CD14-positive monocyte (primary cell): ENCODE results near the gene STARD10. TPM values are rescaled to one million over a fixed set of nuclear protein-coding genes. Genes with fewer than 3 reads are reported as not detected.

ENCODE experiments used
- DNase-seq, 3 donors: peaks; one replicate each; pipeline ENCODE4 v3.0.0-alpha.2; 2011 to 2022
- H2AFZ ChIP-seq: 2 replicates; pipeline ENCODE4 v1.6.0; 2012; ENCODE audit warnings: mild to moderate bottlenecking, low read depth, low read length, inconsistent platforms; ENCODE audit not compliant: insufficient read depth, poor library complexity, severe bottlenecking
- H3K27ac ChIP-seq, 2 donors: 1 replicate in 1 of 2; 2 replicates in 1 of 2; pipeline ENCODE4 v1.5.1; 2012 to 2013; ENCODE audit warnings: low read length in 2 of 2, control low read depth in 1 of 2, inconsistent platforms in 1 of 2, low read depth in 1 of 2, mild to moderate bottlenecking in 1 of 2
- H3K27me3 ChIP-seq, 2 donors: one replicate each; pipeline versions ENCODE4 v1.6.0 to v1.6.1; 2011 to 2013; ENCODE audit warnings: low read length in 2 of 2; ENCODE audit not compliant: control insufficient read depth in 2 of 2, insufficient read depth in 2 of 2
- H3K36me3 ChIP-seq, 2 donors: replicated peaks in 1 of 2; 1 replicate in 1 of 2; 2 replicates in 1 of 2; pipeline versions ENCODE4 v1.5.1 to v1.6.1; 2012 to 2013; ENCODE audit warnings: low read length in 2 of 2, control low read depth in 1 of 2, inconsistent platforms in 1 of 2, mild to moderate bottlenecking in 1 of 2; ENCODE audit not compliant: insufficient read depth in 2 of 2, control insufficient read depth in 1 of 2
- H3K4me1 ChIP-seq, 2 donors: 1 replicate in 1 of 2; 2 replicates in 1 of 2; pipeline versions ENCODE4 v1.5.1 to v1.6.1; 2012 to 2013; ENCODE audit warnings: low read length in 2 of 2, control low read depth in 1 of 2, inconsistent platforms in 1 of 2, mild to moderate bottlenecking in 1 of 2, moderate library complexity in 1 of 2; ENCODE audit not compliant: insufficient read depth in 2 of 2, control insufficient read depth in 1 of 2
- H3K4me2 ChIP-seq: replicated peaks from 2 replicates; pipeline ENCODE3; 2012; ENCODE audit warnings: low read length, moderate library complexity, mild to moderate bottlenecking; ENCODE audit not compliant: poor library complexity, severe bottlenecking; ENCODE audit errors: extremely low read depth
- H3K4me3 ChIP-seq, 3 experiments: fragments of 200-600 bp in 1 of 3; sonication (generic) in 1 of 3; replicated peaks in 1 of 3; 1 replicate in 2 of 3; 2 replicates in 1 of 3; pipeline ENCODE4 v1.5.1; 2011 to 2013; ENCODE audit warnings: low read length in 3 of 3, mild to moderate bottlenecking in 3 of 3, control low read depth in 2 of 3, low read depth in 2 of 3, inconsistent platforms in 1 of 3, moderate library complexity in 1 of 3
- H3K79me2 ChIP-seq: 2 replicates; pipeline ENCODE4 v1.6.0; 2012; ENCODE audit warnings: mild to moderate bottlenecking, control low read depth, inconsistent platforms, low read length, moderate library complexity; ENCODE audit not compliant: insufficient read depth
- H3K9ac ChIP-seq: 2 replicates; pipeline ENCODE4 v1.6.0; 2017; ENCODE audit warnings: low read length, mild to moderate bottlenecking; ENCODE audit not compliant: insufficient read depth, poor library complexity, severe bottlenecking
- H3K9me3 ChIP-seq, 2 donors: replicated peaks in 1 of 2; 1 replicate in 1 of 2; 2 replicates in 1 of 2; pipeline versions ENCODE4 v1.5.1 to v1.6.1; 2012 to 2013; ENCODE audit warnings: low read length in 2 of 2, control low read depth in 1 of 2; ENCODE audit not compliant: control insufficient read depth in 1 of 2, insufficient read depth in 1 of 2
- H4K20me1 ChIP-seq: 2 replicates; pipeline ENCODE4 v1.6.0; 2012; ENCODE audit warnings: mild to moderate bottlenecking, low read length, control low read depth, moderate library complexity; ENCODE audit not compliant: insufficient read depth
- H3K27ac Mint-ChIP-seq, 7 donors: one replicate each; pipeline ENCODE4 v1.8.0; 2020; ENCODE audit warnings: mild to moderate bottlenecking in 7 of 7, mixed read lengths in 7 of 7, moderate library complexity in 6 of 7, inconsistent platforms in 2 of 7
- H3K27me3 Mint-ChIP-seq, 3 donors: one replicate each; pipeline ENCODE4 v1.8.0; 2021 to 2022; ENCODE audit warnings: low read depth in 3 of 3, mild to moderate bottlenecking in 3 of 3, mixed read lengths in 3 of 3, moderate library complexity in 3 of 3, inconsistent platforms in 1 of 3
- H3K36me3 Mint-ChIP-seq, 2 donors: one replicate each; pipeline ENCODE4 v1.8.0; 2020; ENCODE audit warnings: mixed read lengths in 2 of 2, inconsistent platforms in 1 of 2, mild to moderate bottlenecking in 1 of 2
- H3K4me1 Mint-ChIP-seq: one replicate; pipeline ENCODE4 v1.8.0; 2020; ENCODE audit warnings: mild to moderate bottlenecking, mixed read lengths
- H3K4me3 Mint-ChIP-seq, 2 donors: one replicate each; pipeline ENCODE4 v1.8.0; 2020; ENCODE audit warnings: mild to moderate bottlenecking in 2 of 2, mixed read lengths in 2 of 2, moderate library complexity in 1 of 2
- H3K9me3 Mint-ChIP-seq, 7 donors: one replicate each; pipeline ENCODE4 v1.8.0; 2020 to 2022; ENCODE audit warnings: mixed read lengths in 7 of 7, mild to moderate bottlenecking in 6 of 7, moderate library complexity in 6 of 7, inconsistent platforms in 2 of 7
- WGBS: methylation state at CpG from one replicate; pipeline ENCODE4 v1.1.5; 2013; ENCODE audit warnings: missing lambda C conversion rate; ENCODE audit not compliant: insufficient coverage; 5-methylcytosine and 5-hydroxymethylcytosine counted together
- intact Hi-C, 2 donors: fragments of 100-400 bp; cut with micrococcal nuclease; formaldehyde crosslinking; loops; one replicate each; pipeline versions ENCODE4 v1.15.0 to v1.15.1; 2023
- polyA plus RNA-seq, 3 donors: library from polyadenylated mRNA; depleted of rRNA in 1 of 3; unstranded in 2 of 3; stranded (reverse) in 1 of 3; fragments of 300-500 nt in 2 of 3; fragments of >200 nt in 1 of 3; fragmentation: Illumina TruSeq in 2 of 3; gene quantifications; 1 replicate in 2 of 3; 2 replicates in 1 of 3; pipeline ENCODE4 v1.2.3, GENCODE V29; 2012 to 2021
- TF ChIP-seq, protein P1 (sequence below): fragments of 200-600 bp; IDR thresholded peaks from one replicate; pipeline ENCODE4 v1.8.0; 2022; ENCODE audit warnings: antibody characterized with exemption, mild to moderate bottlenecking

STARD10 gene
- polyA plus RNA-seq, 3 donors, result 13.6 to 18.7 (median 15.4) TPM

DNA sequence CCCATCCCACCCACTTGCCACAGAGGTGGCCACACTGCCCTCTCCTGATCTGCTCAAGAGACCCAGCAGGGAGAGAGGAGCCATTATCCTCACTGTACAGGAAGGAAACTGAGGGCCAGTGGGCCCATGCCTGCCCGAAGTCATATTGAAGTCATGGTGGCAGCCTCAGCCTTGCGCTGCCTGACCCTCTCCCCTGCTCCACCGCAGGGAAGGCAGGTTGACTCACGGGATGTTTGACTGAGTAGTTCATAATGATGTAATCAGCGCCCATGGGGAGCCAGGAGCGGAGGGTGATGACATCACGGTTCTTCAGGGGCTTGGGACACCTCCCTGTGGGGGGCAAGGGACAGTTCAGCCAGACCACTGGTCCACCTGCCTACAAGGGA lies 35.5 kb downstream of the STARD10 start:
- Histone ChIP-seq H3K79me2 (no peaks in the 10 kb centered on the region), H3K4me1 (peaks cover 19 to 42% of the 10 kb centered on the region in 2 donors), H3K27me3 (no peaks in the 10 kb centered on the region), H2AFZ (no peak overlapping the region), H3K36me3 (no peaks in the 10 kb centered on the region), H3K9me3 (no peaks in the 10 kb centered on the region), H3K9ac (no peak overlapping the region), H3K4me2 (no peak overlapping the region), H3K27ac (no peak overlapping the region), H4K20me1 (no peaks in the 10 kb centered on the region), H3K4me3 (no peak overlapping the region)
- Mint-ChIP-seq H3K27me3 (peaks cover 5 to 11% (median 11%) of the 10 kb centered on the region in 3 donors), H3K4me3 (no peak overlapping the region), H3K36me3 (peaks cover 18 to 34% of the 10 kb centered on the region in 2 donors), H3K9me3 (peaks cover 0 to 1% (median 0%) of the 10 kb centered on the region in 7 donors), H3K4me1 (peaks cover 56% of the 10 kb centered on the region), H3K27ac (peak overlapping the region in 5 of 7 donors; percentile 69 to 94 (median 82))
- intact Hi-C loops, result loop anchor here in 1 of 2 donors (5.0 kb wide), 1 partner anchor 36 kb away; no protein-coding TSS in a partner anchor
- 81% methylated on average over 5 of the region's 7 CpGs for WGBS
- TF ChIP-seq, protein P1, sequence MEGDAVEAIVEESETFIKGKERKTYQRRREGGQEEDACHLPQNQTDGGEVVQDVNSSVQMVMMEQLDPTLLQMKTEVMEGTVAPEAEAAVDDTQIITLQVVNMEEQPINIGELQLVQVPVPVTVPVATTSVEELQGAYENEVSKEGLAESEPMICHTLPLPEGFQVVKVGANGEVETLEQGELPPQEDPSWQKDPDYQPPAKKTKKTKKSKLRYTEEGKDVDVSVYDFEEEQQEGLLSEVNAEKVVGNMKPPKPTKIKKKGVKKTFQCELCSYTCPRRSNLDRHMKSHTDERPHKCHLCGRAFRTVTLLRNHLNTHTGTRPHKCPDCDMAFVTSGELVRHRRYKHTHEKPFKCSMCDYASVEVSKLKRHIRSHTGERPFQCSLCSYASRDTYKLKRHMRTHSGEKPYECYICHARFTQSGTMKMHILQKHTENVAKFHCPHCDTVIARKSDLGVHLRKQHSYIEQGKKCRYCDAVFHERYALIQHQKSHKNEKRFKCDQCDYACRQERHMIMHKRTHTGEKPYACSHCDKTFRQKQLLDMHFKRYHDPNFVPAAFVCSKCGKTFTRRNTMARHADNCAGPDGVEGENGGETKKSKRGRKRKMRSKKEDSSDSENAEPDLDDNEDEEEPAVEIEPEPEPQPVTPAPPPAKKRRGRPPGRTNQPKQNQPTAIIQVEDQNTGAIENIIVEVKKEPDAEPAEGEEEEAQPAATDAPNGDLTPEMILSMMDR, result no peak
- peak in 2 of 3 donors; percentile 59 to 72 for DNase-seq

DNA sequence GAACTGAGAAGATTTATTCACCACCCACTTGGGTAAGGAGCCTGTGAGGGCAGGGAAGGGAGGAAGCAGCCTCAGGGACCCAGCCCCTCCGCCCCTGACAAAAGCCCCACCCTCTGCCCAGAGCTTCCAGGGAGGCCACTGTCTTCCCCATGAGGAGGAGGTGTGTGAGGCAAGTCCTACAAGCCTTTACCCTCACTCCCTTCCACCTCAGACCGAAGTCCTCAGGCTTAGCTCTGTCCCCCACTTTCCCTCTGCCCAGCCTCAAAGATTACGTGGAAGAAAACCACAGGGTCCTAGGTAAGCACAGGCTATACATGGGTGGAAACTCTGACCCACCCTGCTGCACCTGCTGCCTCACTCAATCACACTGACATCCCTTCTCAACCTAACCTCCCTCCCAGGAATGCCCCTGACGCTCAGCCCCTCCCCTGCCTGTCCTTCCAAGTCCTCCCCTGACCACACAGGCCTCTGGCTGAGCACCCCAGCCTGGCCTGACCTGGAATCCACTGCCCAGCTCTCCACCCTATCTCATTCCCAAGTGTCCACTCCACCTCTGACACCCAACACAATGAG lies 38.0 kb downstream of the STARD10 start:
- Histone ChIP-seq H3K27ac (no peak overlapping the region), H3K36me3 (no peaks in the 10 kb centered on the region), H3K4me2 (no peak overlapping the region), H3K79me2 (peaks cover 15% of the 10 kb centered on the region), H3K9me3 (no peaks in the 10 kb centered on the region), H3K4me1 (peaks cover 41 to 54% of the 10 kb centered on the region in 2 donors), H3K27me3 (no peaks in the 10 kb centered on the region), H2AFZ (no peak overlapping the region), H4K20me1 (peaks cover 15% of the 10 kb centered on the region), H3K4me3 (no peak overlapping the region), H3K9ac (no peak overlapping the region)
- H3K27me3 Mint-ChIP-seq, result peaks cover 2 to 11% (median 6%) of the 10 kb centered on the region in 3 donors
- peaks cover 18 to 28% of the 10 kb centered on the region in 2 donors for H3K36me3 Mint-ChIP-seq
- H3K4me1 Mint-ChIP-seq, result peaks cover 65% of the 10 kb centered on the region
- no peak overlapping the region for H3K4me3 Mint-ChIP-seq
- 88% methylated on average over 3 of the region's 4 CpGs for WGBS
- peaks cover 0 to 3% (median 0%) of the 10 kb centered on the region in 7 donors for H3K9me3 Mint-ChIP-seq
- H3K27ac Mint-ChIP-seq, result peak overlapping the region in 2 of 7 donors; percentile 55 to 64
- TF ChIP-seq, protein P1, result no peak
- no peak for DNase-seq
- intact Hi-C loops, result loop anchor here in 1 of 2 donors (5.0 kb wide), 1 partner anchor 33 kb away; no protein-coding TSS in a partner anchor
